Loucy (cell line): Measurements from ENCODE around the gene NHP2.
A peak's percentile ranks its signal among the peaks of the same experiment; 100 is the strongest.

Experiments used
- H2AFZ ChIP-seq: fragments of 200-600 bp; sonication (generic); 2 replicates; pipeline ENCODE4 v1.6.0; 2016; ENCODE audit warnings: antibody characterized with exemption, mild to moderate bottlenecking, low read length, moderate library complexity
- H3F3A ChIP-seq: fragments of 200-600 bp; 2 replicates; pipeline ENCODE4 v1.6.0; 2016; ENCODE audit warnings: antibody characterized with exemption, low read depth, mild to moderate bottlenecking
- H3K27me3 ChIP-seq: fragments of 200-600 bp; sonication (generic); 2 replicates; pipeline ENCODE4 v1.6.1; 2014; ENCODE audit warnings: low read length, mild to moderate bottlenecking; ENCODE audit not compliant: insufficient read depth, poor library complexity, severe bottlenecking
- H3K36me3 ChIP-seq: fragments of 200-600 bp; sonication (generic); 2 replicates; pipeline ENCODE4 v1.6.1; 2016; ENCODE audit warnings: low read length; ENCODE audit not compliant: insufficient read depth
- H3K4me1 ChIP-seq: fragments of 200-600 bp; sonication (generic); 2 replicates; pipeline ENCODE4 v1.5.1; 2014; ENCODE audit warnings: low read length, mild to moderate bottlenecking; ENCODE audit not compliant: insufficient read depth, poor library complexity, severe bottlenecking
- H3K4me2 ChIP-seq: fragments of 200-600 bp; sonication (generic); 2 replicates; pipeline ENCODE4 v1.6.0; 2014; ENCODE audit warnings: antibody characterized with exemption, low read length, low read depth, mild to moderate bottlenecking; ENCODE audit not compliant: poor library complexity, severe bottlenecking
- H3K4me3 ChIP-seq: fragments of 200-600 bp; sonication (generic); 2 replicates; pipeline ENCODE4 v1.5.1; 2014; ENCODE audit warnings: low read length, mild to moderate bottlenecking, mixed read lengths; ENCODE audit not compliant: poor library complexity, severe bottlenecking
- H3K79me2 ChIP-seq: fragments of 200-600 bp; sonication (generic); 2 replicates; pipeline ENCODE4 v1.6.1; 2014; ENCODE audit warnings: low read length; ENCODE audit not compliant: insufficient read depth
- H3K9ac ChIP-seq: fragments of 200-600 bp; sonication (generic); 2 replicates; pipeline ENCODE4 v1.6.0; 2014; ENCODE audit warnings: mild to moderate bottlenecking, low read depth, low read length, moderate library complexity; ENCODE audit not compliant: poor library complexity, severe bottlenecking
- H3K9me2 ChIP-seq: fragments of 200-600 bp; sonication (generic); replicated peaks from 2 replicates; pipeline ENCODE4 v1.6.1; 2016; ENCODE audit warnings: low read depth, low read length, mixed read lengths
- H3K9me3 ChIP-seq: fragments of 200-600 bp; sonication (generic); 2 replicates; pipeline ENCODE4 v1.6.1; 2014; ENCODE audit warnings: mild to moderate bottlenecking, antibody characterized with exemption, low read length, low read depth; ENCODE audit not compliant: insufficient read depth
- H4K20me1 ChIP-seq: fragments of 200-600 bp; sonication (generic); 2 replicates; pipeline ENCODE4 v1.6.0; 2014; ENCODE audit warnings: antibody characterized with exemption, low read length, mild to moderate bottlenecking; ENCODE audit not compliant: insufficient read depth, poor library complexity, severe bottlenecking
- EZH2phosphoT487 ChIP-seq: fragments of 200-600 bp; IDR thresholded peaks from 2 replicates; pipeline ENCODE4 v1.6.1; 2018; ENCODE audit warnings: antibody characterized with exemption, mild to moderate bottlenecking, moderate library complexity, borderline replicate concordance
- TF ChIP-seq, protein P1 (sequence below): fragments of 200-600 bp; sonication (generic); conservative IDR thresholded peaks from 2 replicates; pipeline ENCODE4 v1.5.1; 2014; ENCODE audit warnings: mild to moderate bottlenecking, antibody characterized with exemption, low read length

The NHP2 gene

DNA sequence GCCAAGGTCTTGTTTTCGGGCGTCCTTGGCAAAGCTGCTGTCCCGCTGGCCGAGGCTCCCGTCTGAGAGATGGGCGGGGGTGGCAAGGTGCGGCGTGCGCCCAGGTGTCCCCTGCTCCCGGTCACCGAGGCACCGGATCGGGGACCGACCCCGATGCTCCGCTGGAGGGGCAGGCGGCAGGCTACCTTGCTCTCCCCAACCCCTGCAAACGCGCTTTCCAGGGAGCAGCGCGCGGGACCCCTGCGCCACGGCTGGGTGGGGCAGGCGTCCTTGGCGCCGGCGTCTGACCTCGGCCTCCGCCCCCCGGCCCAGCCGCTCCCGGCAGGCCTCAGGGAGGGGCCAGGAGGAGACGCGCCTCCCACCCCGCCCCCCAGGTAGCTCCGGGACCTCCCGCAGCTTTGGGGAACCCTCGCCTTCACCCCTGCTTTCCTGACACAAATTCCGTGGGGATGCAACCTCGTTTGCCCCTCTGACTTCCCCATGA is 39.8 kb downstream of the NHP2 start:
- Histone ChIP-seq H3K4me1 (peaks cover 15% of the 10 kb centered on the region), H2AFZ (peak overlapping the region; percentile 51; the same call in 1 of the 2 replicates), H3K27me3 (no peaks in the 10 kb centered on the region), H3K9me3 (no peaks in the 10 kb centered on the region), H3K36me3 (no peaks in the 10 kb centered on the region), H3K4me2 (peak overlapping the region; percentile 93), H3K9me2 (no peaks in the 10 kb centered on the region), H3F3A (no peaks in the 10 kb centered on the region), H3K79me2 (peaks cover 45% of the 10 kb centered on the region; the same call in 1 of the 2 replicates), H4K20me1 (no peaks in the 10 kb centered on the region), H3K4me3 (peak overlapping the region; percentile 80), H3K9ac (peak overlapping the region; percentile 73)
- TF ChIP-seq, protein P1, sequence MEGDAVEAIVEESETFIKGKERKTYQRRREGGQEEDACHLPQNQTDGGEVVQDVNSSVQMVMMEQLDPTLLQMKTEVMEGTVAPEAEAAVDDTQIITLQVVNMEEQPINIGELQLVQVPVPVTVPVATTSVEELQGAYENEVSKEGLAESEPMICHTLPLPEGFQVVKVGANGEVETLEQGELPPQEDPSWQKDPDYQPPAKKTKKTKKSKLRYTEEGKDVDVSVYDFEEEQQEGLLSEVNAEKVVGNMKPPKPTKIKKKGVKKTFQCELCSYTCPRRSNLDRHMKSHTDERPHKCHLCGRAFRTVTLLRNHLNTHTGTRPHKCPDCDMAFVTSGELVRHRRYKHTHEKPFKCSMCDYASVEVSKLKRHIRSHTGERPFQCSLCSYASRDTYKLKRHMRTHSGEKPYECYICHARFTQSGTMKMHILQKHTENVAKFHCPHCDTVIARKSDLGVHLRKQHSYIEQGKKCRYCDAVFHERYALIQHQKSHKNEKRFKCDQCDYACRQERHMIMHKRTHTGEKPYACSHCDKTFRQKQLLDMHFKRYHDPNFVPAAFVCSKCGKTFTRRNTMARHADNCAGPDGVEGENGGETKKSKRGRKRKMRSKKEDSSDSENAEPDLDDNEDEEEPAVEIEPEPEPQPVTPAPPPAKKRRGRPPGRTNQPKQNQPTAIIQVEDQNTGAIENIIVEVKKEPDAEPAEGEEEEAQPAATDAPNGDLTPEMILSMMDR, result no peak
- TF ChIP-seq EZH2phosphoT487, result no peak

DNA sequence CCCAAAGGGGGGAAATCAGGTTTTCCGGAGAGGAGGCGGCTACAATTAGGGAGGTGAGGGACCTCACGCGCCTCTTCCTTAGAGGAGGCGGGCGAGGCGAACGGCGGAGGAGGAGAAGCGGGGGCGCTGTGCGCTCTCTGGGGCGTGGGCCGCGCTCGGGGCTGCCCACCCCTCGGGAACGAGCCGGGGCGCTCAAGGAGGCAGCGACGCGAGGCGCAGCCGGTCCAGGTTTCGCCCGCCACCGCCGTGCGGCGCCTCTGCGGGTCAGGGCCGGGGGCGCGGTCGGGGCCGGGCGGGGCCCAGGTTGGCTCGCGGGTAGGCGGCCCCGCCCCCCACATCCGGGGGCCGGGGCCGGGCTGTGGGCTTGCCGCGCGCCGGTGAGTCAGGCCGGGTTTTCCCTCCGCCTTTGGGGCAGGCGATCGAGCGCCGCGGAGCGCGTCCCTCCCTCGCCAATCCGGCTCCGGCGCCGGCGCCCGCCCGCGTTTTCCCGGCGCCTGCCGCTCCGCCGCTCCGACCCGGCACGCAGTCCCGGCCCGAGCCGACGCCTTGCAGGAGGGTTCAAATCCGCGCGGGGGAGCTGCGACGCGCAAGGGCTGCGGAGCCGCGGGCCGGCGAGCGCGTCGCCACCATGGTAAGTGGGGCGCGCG is 40.4 kb downstream of the NHP2 start, which contains the start of gene N4BP3:
Gene N4BP3, plus strand, starts transcription at position 392 of the 647 bp plus-strand sequence. CDS start 6,052 bp downstream, outside the sequence.
- peaks cover 15% of the 10 kb centered on the region for H3K4me1 ChIP-seq
- no peaks in the 10 kb centered on the region for H3F3A ChIP-seq
- H4K20me1 ChIP-seq, result no peaks in the 10 kb centered on the region
- peak within 1 kb of the TSS; percentile 80 for H3K4me3 ChIP-seq
- TF ChIP-seq, protein P1, result no peak
- TF ChIP-seq EZH2phosphoT487, result no peak
- H3K27me3 ChIP-seq, result no peaks in the 10 kb centered on the region
- H2AFZ ChIP-seq, result peak within 1 kb of the TSS; percentile 51; the same call in 1 of the 2 replicates
- H3K79me2 ChIP-seq, result peaks cover 40% of the 10 kb centered on the region; the same call in 1 of the 2 replicates
- H3K4me2 ChIP-seq, result peak within 1 kb of the TSS; percentile 93
- no peaks in the 10 kb centered on the region for H3K36me3 ChIP-seq
- H3K9me2 ChIP-seq, result no peaks in the 10 kb centered on the region
- no peaks in the 10 kb centered on the region for H3K9me3 ChIP-seq
- H3K9ac ChIP-seq, result peak within 1 kb of the TSS; percentile 73

GRCh38 chr5:178112545-178112944 is 41.1 kb downstream of the NHP2 start:
- no peak for TF ChIP-seq EZH2phosphoT487
- TF ChIP-seq, protein P1, result no peak

More at GRCh38 chr5:178112545-178112944, 41.1 kb downstream of the NHP2 start:
- Histone ChIP-seq H3K79me2 (peaks cover 33% of the 10 kb centered on the region; the same call in 1 of the 2 replicates), H4K20me1 (no peaks in the 10 kb centered on the region), H3K4me1 (peaks cover 15% of the 10 kb centered on the region), H3K36me3 (no peaks in the 10 kb centered on the region), H3K9me3 (no peaks in the 10 kb centered on the region), H3K4me2 (peak overlapping the region; percentile 65), H3K4me3 (peak overlapping the region; percentile 80), H3K27me3 (no peaks in the 10 kb centered on the region), H3K9ac (no peak overlapping the region), H3K9me2 (no peaks in the 10 kb centered on the region), H2AFZ (no peak overlapping the region), H3F3A (no peaks in the 10 kb centered on the region)
